Gastrocnemius medialis (tissue), 4 donors: ENCODE measurements around the gene XG. TPM values are rescaled to one million over a fixed set of nuclear protein-coding genes. Genes with fewer than 3 reads are reported as not detected.
A peak's percentile ranks its signal among the peaks of the same experiment; 100 is the strongest.
"Not testable (repeated sequence)": the region's sequence is repeated elsewhere in the genome, so short reads cannot be mapped to it uniquely, and the experiment has no call there.

Experiments used
- ATAC-seq, 2 donors: fragments of 150-250 bp; one replicate each; pipeline ENCODE4 v1.9.1; 2016
- DNase-seq, 2 donors: peaks; one replicate each; pipeline ENCODE4 v3.0.0-alpha.2; 2019
- H3K27ac ChIP-seq, 4 donors: fragments of 200-600 bp; sonication (generic); 1 replicate in 1 of 4; 2 replicates in 3 of 4; pipeline ENCODE4 v1.5.1; 2016 to 2018; ENCODE audit warnings: mild to moderate bottlenecking in 2 of 4, moderate library complexity in 1 of 4
- H3K27me3 ChIP-seq, 3 donors: fragments of 200-600 bp; sonication (generic) in 2 of 3; 1 replicate in 1 of 3; 2 replicates in 2 of 3; pipeline versions ENCODE4 v1.5.1 to v1.6.0; 2016 to 2019; ENCODE audit warnings: mild to moderate bottlenecking in 1 of 3, moderate library complexity in 1 of 3
- H3K36me3 ChIP-seq, 2 donors: fragments of 200-600 bp; sonication (generic) in 1 of 2; one replicate each; pipeline ENCODE4 v1.5.1; 2017 to 2018
- H3K4me1 ChIP-seq, 2 donors: fragments of 200-600 bp; sonication (generic) in 1 of 2; one replicate each; pipeline ENCODE4 v1.5.1; 2016 to 2017; ENCODE audit warnings: mild to moderate bottlenecking in 2 of 2
- H3K4me3 ChIP-seq, 4 donors: fragments of 200-600 bp; sonication (generic) in 3 of 4; 1 replicate in 1 of 4; 2 replicates in 3 of 4; pipeline ENCODE4 v1.5.1; 2016 to 2019; ENCODE audit warnings: mild to moderate bottlenecking in 2 of 4
- H3K9me3 ChIP-seq, 3 donors: fragments of 200-600 bp; sonication (generic) in 2 of 3; 1 replicate in 1 of 3; 2 replicates in 2 of 3; pipeline ENCODE4 v1.5.1; 2016 to 2019
- POLR2A ChIP-seq, 2 donors: fragments of 450-650 bp; IDR thresholded peaks; one replicate each; pipeline ENCODE4 v1.6.1; 2017; ENCODE audit warnings: antibody characterized with exemption in 2 of 2, mild to moderate bottlenecking in 2 of 2, moderate library complexity in 2 of 2
- in situ Hi-C, 4 donors: fragments of 200-750 bp; cut with MboI; loops; one replicate each; pipeline versions ENCODE4 v1.15.0 to v1.8.0; 2017; ENCODE audit warnings: low sequenced_read_pairs in 4 of 4
- intact Hi-C: fragments of 100-400 bp; cut with DNase I; formaldehyde crosslinking; loops from one replicate; pipeline ENCODE4 v1.15.1; 2023; ENCODE audit warnings: low total_unique reads
- total RNA-seq, 4 donors: library from RNA; depleted of rRNA; stranded (reverse); fragments of >200 nt; gene quantifications; one replicate each; pipeline versions ENCODE4 v1.1.0 to v1.2.3, GENCODE V29; 2016
- TF ChIP-seq, protein P1 (sequence below), 5 experiments: fragments of 450-650 bp in 3 of 5; fragments of 200-600 bp in 2 of 5; sonication (generic) in 2 of 5; IDR thresholded peaks in 4 of 5; conservative IDR thresholded peaks in 1 of 5; 1 replicate in 4 of 5; 2 replicates in 1 of 5; pipeline ENCODE4 v1.5.1; 2016 to 2019; ENCODE audit warnings: antibody characterized with exemption in 5 of 5, mild to moderate bottlenecking in 3 of 5, moderate library complexity in 3 of 5

Gene XG
- 1 to 10 TPM in 3 of 4 donors, under 1 TPM in 1; 0.97 to 2.4 (median 1.9) TPM for total RNA-seq

DNA sequence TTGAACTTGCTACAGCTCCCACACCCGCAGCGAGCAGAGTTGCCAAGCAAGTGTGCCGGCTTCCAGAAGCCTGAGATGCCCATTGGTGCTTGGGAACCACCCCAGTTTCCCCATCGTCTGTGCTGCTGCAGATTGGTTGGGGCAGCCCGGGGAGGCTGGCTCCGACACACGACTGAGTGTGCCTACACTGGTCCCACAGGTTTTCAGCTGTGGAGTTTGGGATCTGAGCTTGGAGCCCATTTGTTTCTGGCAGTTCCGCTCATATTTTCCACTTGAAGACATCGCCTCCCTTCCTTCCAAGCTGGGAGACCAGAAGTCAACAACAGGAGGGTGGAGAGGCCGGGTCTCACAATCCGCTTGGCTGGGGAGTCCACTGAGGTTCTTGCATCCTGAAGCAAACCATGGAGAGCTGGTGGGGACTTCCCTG, at the start of gene XG:
Gene XG, plus strand, starts transcription at position 167 of the 427 bp plus-strand sequence. Its CDS starts 235 bp downstream, at position 402.
- in situ Hi-C loops, H3K4me1 ChIP-seq, H3K4me3 ChIP-seq, intact Hi-C loops, H3K27me3 ChIP-seq, H3K9me3 ChIP-seq, H3K27ac ChIP-seq, H3K36me3 ChIP-seq: not testable (repeated sequence)
- ATAC-seq (peak; percentile 21 to 53), DNase-seq (peak in 1 of 2 donors; percentile 55)

DNA sequence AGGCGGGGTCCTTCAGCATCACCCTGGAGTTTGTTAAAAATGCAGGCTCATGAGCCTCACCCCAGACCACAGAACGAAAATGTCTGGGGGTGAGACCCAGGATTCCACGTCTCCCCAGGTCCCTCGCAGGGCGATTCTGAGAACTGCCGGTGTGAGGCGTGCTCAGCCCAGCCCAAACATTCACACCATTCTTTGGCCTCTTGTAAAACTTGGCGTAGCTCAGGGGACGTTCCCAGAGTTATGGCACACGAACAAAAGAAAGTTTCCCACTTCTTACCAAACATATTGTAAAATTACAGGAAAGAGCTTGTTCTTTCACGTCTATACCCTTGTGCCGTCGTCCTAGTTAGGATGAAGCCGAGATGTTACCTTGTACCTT, 47.9 kb upstream of the XG start:
- in situ Hi-C loops (no loop called here), intact Hi-C loops (loop anchor here (5.0 kb wide), 1 partner anchor 108 kb away; no protein-coding TSS in a partner anchor)
- H3K27ac ChIP-seq, result peak overlapping the region; percentile 29 to 91 (median 58)
- H3K27me3 ChIP-seq, result no peaks in the 10 kb centered on the region
- TF ChIP-seq, protein P1, sequence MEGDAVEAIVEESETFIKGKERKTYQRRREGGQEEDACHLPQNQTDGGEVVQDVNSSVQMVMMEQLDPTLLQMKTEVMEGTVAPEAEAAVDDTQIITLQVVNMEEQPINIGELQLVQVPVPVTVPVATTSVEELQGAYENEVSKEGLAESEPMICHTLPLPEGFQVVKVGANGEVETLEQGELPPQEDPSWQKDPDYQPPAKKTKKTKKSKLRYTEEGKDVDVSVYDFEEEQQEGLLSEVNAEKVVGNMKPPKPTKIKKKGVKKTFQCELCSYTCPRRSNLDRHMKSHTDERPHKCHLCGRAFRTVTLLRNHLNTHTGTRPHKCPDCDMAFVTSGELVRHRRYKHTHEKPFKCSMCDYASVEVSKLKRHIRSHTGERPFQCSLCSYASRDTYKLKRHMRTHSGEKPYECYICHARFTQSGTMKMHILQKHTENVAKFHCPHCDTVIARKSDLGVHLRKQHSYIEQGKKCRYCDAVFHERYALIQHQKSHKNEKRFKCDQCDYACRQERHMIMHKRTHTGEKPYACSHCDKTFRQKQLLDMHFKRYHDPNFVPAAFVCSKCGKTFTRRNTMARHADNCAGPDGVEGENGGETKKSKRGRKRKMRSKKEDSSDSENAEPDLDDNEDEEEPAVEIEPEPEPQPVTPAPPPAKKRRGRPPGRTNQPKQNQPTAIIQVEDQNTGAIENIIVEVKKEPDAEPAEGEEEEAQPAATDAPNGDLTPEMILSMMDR (IDR thresholded peaks at IDR 0.05 in 4 of 5, conservative IDR thresholded peaks at IDR 0.05 in 1 of 5), result peak in 2 of 5 experiments; percentile 41 to 54
- TF ChIP-seq POLR2A (IDR thresholded peaks at IDR 0.05), result no peak
- no peaks in the 10 kb centered on the region for H3K9me3 ChIP-seq
- DNase-seq, result peak; percentile 50 to 63
- H3K4me3 ChIP-seq, result peak overlapping the region in 2 of 4 donors; percentile 3 to 37
- peaks cover 72 to 78% of the 10 kb centered on the region in 2 donors for H3K4me1 ChIP-seq
- peak; percentile 55 to 78 for ATAC-seq
- no peaks in the 10 kb centered on the region for H3K36me3 ChIP-seq

DNA sequence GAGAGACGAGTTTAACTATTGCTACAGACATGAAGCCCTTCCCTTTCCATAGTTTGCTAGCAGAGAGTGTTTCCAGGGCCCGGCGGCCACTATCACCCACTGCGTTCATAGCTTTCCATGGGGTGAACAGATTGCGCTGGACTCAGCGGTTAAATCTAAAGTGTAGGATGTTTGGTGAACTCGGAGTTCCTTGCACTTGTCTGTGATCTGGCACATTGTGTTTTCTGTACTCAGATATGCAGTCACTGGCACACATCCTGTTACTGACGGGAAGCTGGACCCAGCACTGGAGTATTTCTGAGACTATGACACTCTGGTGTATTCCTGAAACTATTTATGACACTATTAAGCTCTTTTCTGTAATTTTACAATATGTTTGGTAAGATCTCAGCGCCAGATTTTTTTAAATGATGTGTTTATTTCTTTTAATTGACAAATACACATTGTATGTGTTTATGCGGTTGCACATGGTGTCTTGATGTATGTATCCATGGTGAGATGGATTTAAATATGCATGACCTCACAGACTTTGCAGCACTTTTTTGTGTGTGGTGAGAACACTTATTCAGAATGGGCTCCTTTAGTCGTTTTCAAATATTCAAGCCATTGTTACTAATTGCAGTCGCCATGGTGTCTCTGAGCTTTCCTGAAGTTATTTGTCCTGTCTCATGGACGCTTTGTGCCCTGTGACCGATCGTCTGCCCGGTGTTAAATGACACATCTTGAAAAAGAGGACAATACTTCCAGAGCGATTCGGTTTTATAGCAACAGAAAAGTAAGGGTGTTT, 46.6 kb upstream of the XG start:
- Histone ChIP-seq H3K27me3 (no peaks in the 10 kb centered on the region), H3K27ac (peak overlapping the region; percentile 29 to 91 (median 58)), H3K36me3 (no peaks in the 10 kb centered on the region), H3K4me1 (peaks cover 79 to 89% of the 10 kb centered on the region in 2 donors), H3K9me3 (no peaks in the 10 kb centered on the region), H3K4me3 (peak overlapping the region in 2 of 4 donors; percentile 3 to 37)
- peak; percentile 37 to 66 for DNase-seq
- in situ Hi-C loops (no loop called here), intact Hi-C loops (no loop called here)
- ATAC-seq, result peak; percentile 54 to 71
- TF ChIP-seq, protein P1 (IDR thresholded peaks at IDR 0.05 in 4 of 5, conservative IDR thresholded peaks at IDR 0.05 in 1 of 5), result no peak
- no peak for TF ChIP-seq POLR2A (IDR thresholded peaks at IDR 0.05)

- intact Hi-C loops (no loop called here), in situ Hi-C loops (no loop called here)
- peak overlapping the region in 2 of 4 donors; percentile 0 to 9 for H3K4me3 ChIP-seq
- DNase-seq (peak; percentile 68 to 75), ATAC-seq (peak; percentile 60 to 71)
- peaks cover 0 to under 1% of the 10 kb centered on the region in 2 donors for H3K36me3 ChIP-seq
- H3K27ac ChIP-seq, result peak overlapping the region; percentile 18 to 91 (median 56)
- no peaks in the 10 kb centered on the region for H3K9me3 ChIP-seq
- no peaks in the 10 kb centered on the region for H3K27me3 ChIP-seq
- H3K4me1 ChIP-seq, result peaks cover 65 to 82% of the 10 kb centered on the region in 2 donors
- TF ChIP-seq, protein P1 (IDR thresholded peaks at IDR 0.05 in 4 of 5, conservative IDR thresholded peaks at IDR 0.05 in 1 of 5), result no peak
- TF ChIP-seq POLR2A (IDR thresholded peaks at IDR 0.05), result no peak
These were observed 44.5 kb upstream of the XG start for GRCh38 chrX:2707334-2707760.

DNA sequence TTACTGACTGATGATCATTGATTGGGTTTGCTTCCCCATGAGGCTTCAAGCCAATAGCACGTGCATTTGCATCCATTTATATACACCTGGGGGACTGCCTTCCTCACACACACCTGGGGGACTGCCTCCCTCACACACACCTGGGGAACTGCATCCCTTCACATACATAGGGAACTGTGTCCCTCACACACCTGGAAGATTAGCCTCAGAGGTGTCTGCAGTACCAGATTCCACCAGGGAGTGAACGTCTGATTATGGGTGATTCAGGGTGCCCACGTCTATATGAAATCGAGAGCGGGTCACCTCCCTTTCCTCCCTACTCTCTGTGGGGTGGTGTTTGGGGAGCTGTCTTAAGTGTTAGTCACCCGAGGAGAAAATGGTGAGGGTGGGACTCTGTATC, 43.8 kb upstream of the XG start:
- DNase-seq (no peak), ATAC-seq (no peak)
- H3K27ac ChIP-seq, result peak overlapping the region in 3 of 4 donors; percentile 7 to 91 (median 51)
- H3K9me3 ChIP-seq, result no peaks in the 10 kb centered on the region
- H3K27me3 ChIP-seq, result no peaks in the 10 kb centered on the region
- peaks cover 0 to 5% of the 10 kb centered on the region in 2 donors for H3K36me3 ChIP-seq
- H3K4me1 ChIP-seq, result peaks cover 59 to 75% of the 10 kb centered on the region in 2 donors
- no peak for TF ChIP-seq POLR2A (IDR thresholded peaks at IDR 0.05)
- TF ChIP-seq, protein P1 (IDR thresholded peaks at IDR 0.05 in 4 of 5, conservative IDR thresholded peaks at IDR 0.05 in 1 of 5), result no peak
- intact Hi-C loops, result no loop called here
- in situ Hi-C loops, result no loop called here
- no peak overlapping the region for H3K4me3 ChIP-seq
